Lower lobe of right lung (tissue), 2 donors: ENCODE data around the gene ALDH3B1. TPM values are rescaled to one million over a fixed set of nuclear protein-coding genes. Genes with fewer than 3 reads are reported as not detected.

ENCODE experiments used
- ATAC-seq, 2 donors: fragments of 200-7000 bp; cut with Tn5 transposase; one replicate each; pipeline ENCODE4 v1.9.1; 2020 to 2022; ENCODE audit warnings: mild to moderate bottlenecking in 2 of 2, moderate library complexity in 2 of 2
- DNase-seq: peaks from one replicate; pipeline ENCODE4 v3.0.0-alpha.2; 2020
- H3K27ac ChIP-seq: fragments of 200-600 bp; one replicate; pipeline ENCODE4 v1.8.0; 2022
- H3K27me3 ChIP-seq: fragments of 200-600 bp; one replicate; pipeline ENCODE4 v1.8.0; 2022; ENCODE audit warnings: low read depth
- H3K36me3 ChIP-seq: fragments of 200-600 bp; one replicate; pipeline ENCODE4 v1.8.0; 2022; ENCODE audit warnings: mild to moderate bottlenecking
- H3K4me1 ChIP-seq: fragments of 200-600 bp; one replicate; pipeline ENCODE4 v1.8.0; 2022
- H3K4me3 ChIP-seq: fragments of 200-600 bp; one replicate; pipeline ENCODE4 v1.8.0; 2022; ENCODE audit warnings: mild to moderate bottlenecking
- H3K9me3 ChIP-seq: fragments of 200-600 bp; one replicate; pipeline ENCODE4 v1.8.0; 2022
- CTCF ChIP-seq: fragments of 200-600 bp; IDR thresholded peaks from one replicate; pipeline ENCODE4 v1.8.0; 2022; ENCODE audit warnings: antibody characterized with exemption, mild to moderate bottlenecking
- intact Hi-C: fragments of 100-400 bp; cut with DNase I; formaldehyde crosslinking; loops from one replicate; pipeline ENCODE4 v1.11.0; 2022
- total RNA-seq: library from RNA; stranded (reverse); fragmentation: NEBNext Ultra II Directional; extraction: Animal tissue kit (Norgen Biotek cat#: 25700); gene quantifications from one replicate; pipeline ENCODE4 v1.2.1, GENCODE V29; 2021
- donor health status: DM: no; HTN: yes; CAD: no; lungs with severe emphysema.

The ALDH3B1 gene
- total RNA-seq, 1 donor from 2014 or later: 104 TPM

- no peak for TF ChIP-seq CTCF
- intact Hi-C loops: no loop called here
- H3K27me3 ChIP-seq: no peaks in the 10 kb centered on the region
- peak overlapping the region; percentile 22 for H3K4me3 ChIP-seq
- H3K9me3 ChIP-seq: no peaks in the 10 kb centered on the region
- H3K4me1 ChIP-seq: peaks cover 65% of the 10 kb centered on the region
- H3K27ac ChIP-seq: peak overlapping the region; percentile 86
- peak; percentile 92 for DNase-seq
- peak; percentile 63 to 70 for ATAC-seq
- peaks cover 8% of the 10 kb centered on the region for H3K36me3 ChIP-seq
Measured at GRCh38 chr11:68014157-68014946, 4.2 kb downstream of the ALDH3B1 start.

- Histone ChIP-seq H3K4me3 (peak overlapping the region; percentile 22), H3K9me3 (no peaks in the 10 kb centered on the region), H3K36me3 (peaks cover 10% of the 10 kb centered on the region), H3K4me1 (peaks cover 61% of the 10 kb centered on the region), H3K27ac (peak overlapping the region; percentile 86), H3K27me3 (no peaks in the 10 kb centered on the region)
- DNase-seq (no peak), ATAC-seq (no peak)
- no peak for TF ChIP-seq CTCF
- intact Hi-C loops: no loop called here
Measured at GRCh38 chr11:68014947-68015447, 4.9 kb downstream of the ALDH3B1 start.

- peak overlapping the region; percentile 86 for H3K27ac ChIP-seq
- H3K27me3 ChIP-seq: no peaks in the 10 kb centered on the region
- no peak for ATAC-seq
- DNase-seq: no peak
- H3K36me3 ChIP-seq: peaks cover 10% of the 10 kb centered on the region
- H3K4me3 ChIP-seq: no peak overlapping the region
- peaks cover 60% of the 10 kb centered on the region for H3K4me1 ChIP-seq
- no peak for TF ChIP-seq CTCF
- H3K9me3 ChIP-seq: no peaks in the 10 kb centered on the region
- intact Hi-C loops: no loop called here
Measured at GRCh38 chr11:68015467-68015866, 5.3 kb downstream of the ALDH3B1 start.

GRCh38 chr11:68016161-68016903 is 6.2 kb downstream of the ALDH3B1 start:
- H3K27me3 ChIP-seq: no peaks in the 10 kb centered on the region
- peak overlapping the region; percentile 46 for H3K27ac ChIP-seq
- H3K36me3 ChIP-seq: peaks cover 11% of the 10 kb centered on the region
- ATAC-seq (no peak), DNase-seq (no peak)
- no peaks in the 10 kb centered on the region for H3K9me3 ChIP-seq
- no peak overlapping the region for H3K4me3 ChIP-seq
- TF ChIP-seq CTCF: no peak
- intact Hi-C loops: no loop called here
- H3K4me1 ChIP-seq: peaks cover 63% of the 10 kb centered on the region

- H3K27me3 ChIP-seq: no peaks in the 10 kb centered on the region
- DNase-seq (peak; percentile 56), ATAC-seq (no peak)
- peaks cover 55% of the 10 kb centered on the region for H3K4me1 ChIP-seq
- intact Hi-C loops: no loop called here
- H3K36me3 ChIP-seq: peaks cover 20% of the 10 kb centered on the region
- no peaks in the 10 kb centered on the region for H3K9me3 ChIP-seq
- TF ChIP-seq CTCF: no peak
- H3K4me3 ChIP-seq: no peak overlapping the region
- H3K27ac ChIP-seq: peak overlapping the region; percentile 46
Measured at GRCh38 chr11:68016904-68017817, 7.0 kb downstream of the ALDH3B1 start.
